Fibroblast of the aortic adventitia (primary cell): ENCODE measurements around the gene NBAS. TPM values are rescaled to one million over a fixed set of nuclear protein-coding genes. Genes with fewer than 3 reads are reported as not detected.

Experiments used
- DNase-seq: peaks from one replicate; pipeline ENCODE4 v3.0.0-alpha.2; 2010; ENCODE audit warnings: low read depth
- H3K4me3 ChIP-seq: 2 replicates; pipeline ENCODE4 v1.5.1; 2011; ENCODE audit warnings: low read depth, mild to moderate bottlenecking, control low read depth, low read length, moderate library complexity
- total RNA-seq: library from RNA; depleted of rRNA; stranded (reverse); fragments of >200 nt; gene quantifications from 2 replicates; pipeline ENCODE4 v1.2.3, GENCODE V29; 2012; ENCODE audit warnings: low replicate concordance
- TF ChIP-seq, protein P1 (sequence below): IDR thresholded peaks from 2 replicates; pipeline ENCODE4 v1.5.1; 2011; ENCODE audit warnings: mild to moderate bottlenecking, low read length, control low read depth, inconsistent platforms; ENCODE audit not compliant: insufficient read depth

The NBAS gene
- total RNA-seq, 1 donor = 76.0 TPM

DNA sequence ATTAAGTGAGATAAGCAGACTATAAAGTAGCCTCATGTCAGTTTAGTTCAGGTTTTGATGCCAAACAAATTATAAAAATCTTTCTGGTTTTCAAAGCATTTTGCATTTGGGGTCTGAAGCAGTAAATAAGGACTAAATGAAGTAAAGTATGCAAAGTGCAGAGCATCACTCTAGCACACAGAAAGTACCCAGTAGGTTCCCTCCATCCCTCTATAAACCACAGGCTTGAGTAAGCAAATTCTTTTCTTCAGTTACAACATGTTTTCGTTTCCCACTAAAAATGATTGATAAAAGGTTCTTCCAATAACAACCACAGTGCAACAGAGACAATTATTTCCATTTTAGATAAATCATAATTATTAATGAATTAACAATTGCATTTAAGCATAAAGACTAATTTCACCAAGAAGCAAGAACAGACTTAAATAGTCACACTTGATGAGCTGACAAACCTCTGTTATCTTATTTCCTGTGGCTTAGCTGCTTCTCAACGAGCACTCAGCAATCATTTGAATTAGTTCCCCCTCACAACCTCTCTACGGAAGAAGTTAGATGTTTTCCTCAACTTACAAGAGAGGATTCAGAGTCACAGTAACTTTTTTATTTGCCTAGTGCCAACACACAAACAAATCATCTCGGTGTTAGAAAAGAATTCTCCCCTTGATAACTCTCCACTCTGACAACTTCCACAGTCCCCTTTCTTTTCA, 249.8 kb downstream of the NBAS start:
- DNase-seq = no peak

DNA sequence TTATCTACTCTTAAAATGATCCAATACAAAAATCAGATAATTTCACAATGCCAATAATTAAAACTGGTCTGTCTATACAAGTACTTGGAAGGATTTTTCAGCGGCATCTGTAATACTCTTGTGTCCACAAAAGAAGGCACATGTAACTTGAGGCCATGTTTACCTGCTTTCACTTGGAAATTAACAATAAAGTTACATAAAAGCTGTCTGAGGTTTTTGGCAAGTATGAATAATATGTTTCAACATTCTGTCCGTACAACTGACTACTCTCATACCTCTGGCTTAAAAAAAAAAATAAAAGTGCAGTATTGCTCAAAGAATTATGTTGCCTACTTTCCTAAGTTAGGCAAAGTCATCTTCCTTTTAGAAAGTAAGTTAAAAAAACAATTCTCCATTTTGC, 253.6 kb downstream of the NBAS start:
- no peak overlapping the region for H3K4me3 ChIP-seq
- TF ChIP-seq, protein P1, sequence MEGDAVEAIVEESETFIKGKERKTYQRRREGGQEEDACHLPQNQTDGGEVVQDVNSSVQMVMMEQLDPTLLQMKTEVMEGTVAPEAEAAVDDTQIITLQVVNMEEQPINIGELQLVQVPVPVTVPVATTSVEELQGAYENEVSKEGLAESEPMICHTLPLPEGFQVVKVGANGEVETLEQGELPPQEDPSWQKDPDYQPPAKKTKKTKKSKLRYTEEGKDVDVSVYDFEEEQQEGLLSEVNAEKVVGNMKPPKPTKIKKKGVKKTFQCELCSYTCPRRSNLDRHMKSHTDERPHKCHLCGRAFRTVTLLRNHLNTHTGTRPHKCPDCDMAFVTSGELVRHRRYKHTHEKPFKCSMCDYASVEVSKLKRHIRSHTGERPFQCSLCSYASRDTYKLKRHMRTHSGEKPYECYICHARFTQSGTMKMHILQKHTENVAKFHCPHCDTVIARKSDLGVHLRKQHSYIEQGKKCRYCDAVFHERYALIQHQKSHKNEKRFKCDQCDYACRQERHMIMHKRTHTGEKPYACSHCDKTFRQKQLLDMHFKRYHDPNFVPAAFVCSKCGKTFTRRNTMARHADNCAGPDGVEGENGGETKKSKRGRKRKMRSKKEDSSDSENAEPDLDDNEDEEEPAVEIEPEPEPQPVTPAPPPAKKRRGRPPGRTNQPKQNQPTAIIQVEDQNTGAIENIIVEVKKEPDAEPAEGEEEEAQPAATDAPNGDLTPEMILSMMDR = no peak
- DNase-seq = no peak

More for the DNA sequence above, 249.8 kb downstream of the NBAS start:
- TF ChIP-seq, protein P1 = no peak
- H3K4me3 ChIP-seq = no peak overlapping the region

DNA sequence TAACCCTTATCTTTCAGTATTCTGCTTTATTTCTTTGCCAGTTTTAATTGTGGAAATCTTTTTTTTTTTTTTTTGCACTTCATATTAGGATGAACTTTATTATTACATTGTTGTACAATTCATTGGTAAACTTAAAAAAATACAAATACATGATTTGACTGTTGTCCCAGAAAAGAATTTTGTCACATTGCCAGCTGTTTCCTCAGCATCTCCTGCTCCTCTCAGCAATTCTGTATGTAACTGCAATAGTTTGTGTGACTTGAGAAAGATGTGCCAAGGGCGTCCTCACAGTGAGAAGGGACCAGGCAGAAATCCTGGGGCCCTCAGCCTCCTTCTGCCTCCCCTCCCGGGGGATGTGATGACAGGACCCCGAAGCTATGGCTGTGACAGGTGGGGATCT, 254.4 kb downstream of the NBAS start:
- TF ChIP-seq, protein P1 = no peak
- DNase-seq = peak; percentile 11
- H3K4me3 ChIP-seq = no peak overlapping the region

DNA sequence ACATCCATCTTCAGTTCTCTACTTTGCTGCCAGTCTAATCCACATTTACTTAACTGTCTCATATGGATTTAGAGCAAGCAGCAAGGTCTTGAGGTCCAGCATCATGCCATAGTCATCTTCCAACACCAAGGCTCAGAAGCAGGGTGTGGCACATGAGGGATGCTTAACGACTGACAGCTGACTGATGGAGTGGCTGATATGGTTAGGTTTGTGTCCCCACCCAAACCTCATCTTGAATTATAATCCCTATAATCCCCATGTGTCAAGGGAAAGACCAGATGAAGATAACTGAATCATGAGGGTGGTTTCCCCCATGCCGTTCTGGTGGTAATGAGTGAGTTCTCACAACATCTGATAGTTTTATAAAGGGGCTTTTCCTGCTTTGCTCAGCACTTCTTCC, 257.3 kb downstream of the NBAS start:
- TF ChIP-seq, protein P1 = no peak
- no peak for DNase-seq
- H3K4me3 ChIP-seq = no peak overlapping the region

DNA sequence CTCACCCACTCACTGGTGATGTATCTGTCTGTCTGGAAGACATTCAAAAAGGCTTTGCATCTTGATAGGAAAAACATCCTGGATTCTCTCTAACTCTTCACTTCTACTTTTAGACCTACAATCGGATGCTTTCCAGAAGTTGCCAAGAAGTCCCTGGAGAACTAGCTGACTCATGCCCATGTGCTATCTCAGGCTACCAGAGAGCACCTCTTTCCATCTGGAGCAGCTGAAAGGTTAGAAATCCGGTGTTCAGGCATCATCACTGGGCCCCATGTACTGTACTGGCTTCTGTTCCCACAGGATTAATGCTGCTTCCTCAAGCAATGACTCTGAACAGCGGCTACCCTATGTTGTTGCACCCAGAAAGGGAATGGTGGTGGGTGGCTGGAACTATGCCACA, 259.0 kb downstream of the NBAS start:
- no peak overlapping the region for H3K4me3 ChIP-seq
- DNase-seq = peak; percentile 75
- TF ChIP-seq, protein P1 = no peak

DNA sequence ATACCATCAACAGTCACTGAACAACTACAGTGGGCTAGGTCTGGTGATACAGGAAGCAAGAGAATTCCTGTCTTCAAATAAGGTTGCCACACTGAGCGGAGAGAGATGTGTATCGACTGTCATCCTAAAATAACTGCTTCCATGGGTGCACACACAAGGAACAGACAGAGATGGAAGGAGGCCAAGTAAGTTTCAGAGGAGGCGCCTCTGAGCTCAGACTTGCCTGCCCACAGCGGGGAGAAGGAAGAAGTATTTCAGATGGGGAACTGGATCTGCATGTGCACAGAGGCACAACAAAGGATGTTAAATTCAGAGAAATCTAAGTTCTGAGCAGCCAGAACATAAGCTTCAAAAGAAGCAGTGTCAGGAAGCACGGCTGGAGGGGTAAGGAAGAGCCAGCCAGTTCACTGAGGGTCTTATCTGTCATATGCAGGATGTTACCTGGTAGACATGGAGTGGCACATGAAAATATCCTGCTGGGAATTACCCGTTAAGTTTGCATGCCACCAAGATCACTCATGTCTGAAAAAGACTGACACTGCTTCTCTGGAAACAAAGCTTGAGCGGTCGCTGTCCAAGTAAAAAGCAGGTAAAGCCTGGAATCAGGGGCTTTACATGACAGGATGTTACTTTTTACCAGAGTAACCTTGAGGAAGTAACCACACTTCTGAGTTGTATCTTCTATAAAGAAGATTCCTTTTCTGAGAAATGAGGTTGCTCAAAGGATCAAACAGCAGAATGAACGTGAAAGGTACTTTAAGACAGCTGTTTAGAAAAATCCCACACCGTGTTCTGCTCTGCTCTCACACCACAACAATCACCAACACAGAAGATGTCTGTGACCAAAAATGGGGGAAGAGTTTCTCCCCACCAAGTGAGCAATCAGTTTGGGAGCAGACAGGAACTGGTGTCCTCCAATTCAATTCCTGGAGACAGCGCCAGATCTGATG, 260.2 kb downstream of the NBAS start:
- TF ChIP-seq, protein P1 = no peak
- no peak for DNase-seq
- H3K4me3 ChIP-seq = no peak overlapping the region
